Muscle layer of colon (tissue), 2 donors: Measurements from ENCODE around the gene PAQR5.
"Not testable (repeated sequence)": the region's sequence is repeated elsewhere in the genome, so short reads cannot be mapped to it uniquely, and the experiment has no call there.

Source experiments
- H3K27ac ChIP-seq: one replicate; pipeline ENCODE4 v1.7.0; 2013; ENCODE audit warnings: low read depth, mild to moderate bottlenecking, low read length, moderate library complexity
- H3K27me3 ChIP-seq, 2 donors: one replicate each; pipeline ENCODE4 v1.7.0; 2013; ENCODE audit warnings: low read length in 2 of 2, mild to moderate bottlenecking in 2 of 2; ENCODE audit not compliant: insufficient read depth in 2 of 2, control insufficient read depth in 1 of 2
- H3K36me3 ChIP-seq: one replicate; pipeline ENCODE4 v1.7.0; 2013; ENCODE audit warnings: mild to moderate bottlenecking, low read length; ENCODE audit not compliant: insufficient read depth
- H3K4me1 ChIP-seq: one replicate; pipeline ENCODE4 v1.7.0; 2013; ENCODE audit warnings: mild to moderate bottlenecking, low read length; ENCODE audit not compliant: insufficient read depth
- H3K4me3 ChIP-seq, 2 donors: one replicate each; pipeline ENCODE4 v1.7.0; 2013; ENCODE audit warnings: low read length in 2 of 2, low read depth in 1 of 2, mild to moderate bottlenecking in 1 of 2, moderate library complexity in 1 of 2
- H3K9ac ChIP-seq: one replicate; pipeline ENCODE4 v1.7.0; 2013; ENCODE audit warnings: low read length
- H3K9me3 ChIP-seq: one replicate; pipeline ENCODE4 v1.7.0; 2013; ENCODE audit warnings: mild to moderate bottlenecking, low read length
- donor health status: abdominal sarcoma.
- donor health status: Adenocarcinoma of cecum.

PAQR5 gene

GRCh38 chr15:69320977-69321554 is 22.4 kb downstream of the PAQR5 start:
- Histone ChIP-seq H3K9ac (no peak overlapping the region), H3K4me3 (no peak overlapping the region), H3K36me3 (no peaks in the 10 kb centered on the region), H3K9me3 (no peaks in the 10 kb centered on the region), H3K4me1 (no peaks in the 10 kb centered on the region), H3K27ac (no peak overlapping the region), H3K27me3 (no peaks in the 10 kb centered on the region)

- no peak overlapping the region for H3K9ac ChIP-seq
- no peaks in the 10 kb centered on the region for H3K36me3 ChIP-seq
- no peaks in the 10 kb centered on the region for H3K9me3 ChIP-seq
- H3K4me1 ChIP-seq, result no peaks in the 10 kb centered on the region
- no peaks in the 10 kb centered on the region for H3K27me3 ChIP-seq
- H3K4me3 ChIP-seq, result no peak overlapping the region
- no peak overlapping the region for H3K27ac ChIP-seq
Measured at GRCh38 chr15:69323893-69324430, 25.2 kb downstream of the PAQR5 start.

GRCh38 chr15:69324565-69324964 is 25.9 kb downstream of the PAQR5 start:
- no peaks in the 10 kb centered on the region for H3K4me1 ChIP-seq
- no peak overlapping the region for H3K4me3 ChIP-seq
- H3K27ac ChIP-seq, result no peak overlapping the region

GRCh38 chr15:69325456-69325971 is 26.8 kb downstream of the PAQR5 start:
- no peak overlapping the region for H3K4me3 ChIP-seq
- H3K9me3 ChIP-seq, result no peaks in the 10 kb centered on the region
- H3K4me1 ChIP-seq, result no peaks in the 10 kb centered on the region
- H3K27me3 ChIP-seq, result no peaks in the 10 kb centered on the region
- no peak overlapping the region for H3K27ac ChIP-seq
- no peaks in the 10 kb centered on the region for H3K36me3 ChIP-seq
- no peak overlapping the region for H3K9ac ChIP-seq

More at GRCh38 chr15:69324565-69324964, 25.9 kb downstream of the PAQR5 start:
- no peak overlapping the region for H3K9ac ChIP-seq
- no peaks in the 10 kb centered on the region for H3K9me3 ChIP-seq
- H3K27me3 ChIP-seq, result no peaks in the 10 kb centered on the region
- H3K36me3 ChIP-seq, result no peaks in the 10 kb centered on the region

GRCh38 chr15:69328080-69328479 is 29.4 kb downstream of the PAQR5 start:
- H3K36me3 ChIP-seq, result no peaks in the 10 kb centered on the region
- H3K4me3 ChIP-seq, result no peak overlapping the region
- H3K9ac ChIP-seq, result no peak overlapping the region
- H3K27me3 ChIP-seq, result no peaks in the 10 kb centered on the region
- no peaks in the 10 kb centered on the region for H3K4me1 ChIP-seq
- H3K27ac ChIP-seq, result no peak overlapping the region
- H3K9me3 ChIP-seq, result no peaks in the 10 kb centered on the region

GRCh38 chr15:69328739-69329138 is 30.0 kb downstream of the PAQR5 start:
- Histone ChIP-seq H3K4me3 (no peak overlapping the region), H3K27ac (no peak overlapping the region), H3K36me3 (no peaks in the 10 kb centered on the region), H3K9ac (no peak overlapping the region), H3K9me3 (no peaks in the 10 kb centered on the region), H3K4me1 (no peaks in the 10 kb centered on the region), H3K27me3 (no peaks in the 10 kb centered on the region)

GRCh38 chr15:69337138-69337537 is 38.4 kb downstream of the PAQR5 start:
- Histone ChIP-seq H3K9ac (no peak overlapping the region), H3K27ac (no peak overlapping the region)

GRCh38 chr15:69338535-69339213 is 40.0 kb downstream of the PAQR5 start:
- H3K36me3 ChIP-seq, result no peaks in the 10 kb centered on the region
- H3K27me3 ChIP-seq, result no peaks in the 10 kb centered on the region
- no peak overlapping the region for H3K4me3 ChIP-seq
- H3K9me3 ChIP-seq, result no peaks in the 10 kb centered on the region
- no peaks in the 10 kb centered on the region for H3K4me1 ChIP-seq
- H3K27ac ChIP-seq, result no peak overlapping the region
- H3K9ac ChIP-seq, result no peak overlapping the region

More at GRCh38 chr15:69337138-69337537, 38.4 kb downstream of the PAQR5 start:
- Histone ChIP-seq H3K4me1 (no peaks in the 10 kb centered on the region), H3K36me3 (no peaks in the 10 kb centered on the region), H3K4me3 (no peak overlapping the region), H3K9me3 (no peaks in the 10 kb centered on the region), H3K27me3 (no peaks in the 10 kb centered on the region)

GRCh38 chr15:69339214-69339543 is 40.5 kb downstream of the PAQR5 start:
- not testable (repeated sequence) for H3K9me3 ChIP-seq, H3K4me3 ChIP-seq, H3K36me3 ChIP-seq, H3K4me1 ChIP-seq, H3K27me3 ChIP-seq, H3K27ac ChIP-seq, H3K9ac ChIP-seq

- Histone ChIP-seq H3K4me3 (no peak overlapping the region), H3K9ac (no peak overlapping the region), H3K27me3 (no peaks in the 10 kb centered on the region), H3K36me3 (no peaks in the 10 kb centered on the region), H3K9me3 (no peaks in the 10 kb centered on the region), H3K4me1 (no peaks in the 10 kb centered on the region), H3K27ac (no peak overlapping the region)
Measured at GRCh38 chr15:69340243-69340900, 41.7 kb downstream of the PAQR5 start.

- no peak overlapping the region for H3K9ac ChIP-seq
- no peaks in the 10 kb centered on the region for H3K27me3 ChIP-seq
- no peaks in the 10 kb centered on the region for H3K9me3 ChIP-seq
- no peaks in the 10 kb centered on the region for H3K4me1 ChIP-seq
- H3K27ac ChIP-seq, result no peak overlapping the region
- H3K36me3 ChIP-seq, result no peaks in the 10 kb centered on the region
- H3K4me3 ChIP-seq, result no peak overlapping the region
Measured at GRCh38 chr15:69341356-69341755, 42.6 kb downstream of the PAQR5 start.
